Skeletal muscle satellite cell (primary cell): ENCODE measurements around the gene ATP6V0A1.
A peak's percentile ranks its signal among the peaks of the same experiment; 100 is the strongest.
"Not testable (repeated sequence)": the region's sequence is repeated elsewhere in the genome, so short reads cannot be mapped to it uniquely, and the experiment has no call there.

Source experiments
- H3K27me3 ChIP-seq: 2 replicates; pipeline ENCODE4 v1.7.0; 2013; ENCODE audit warnings: low read length; ENCODE audit not compliant: control insufficient read depth, insufficient read depth
- H3K36me3 ChIP-seq: 2 replicates; pipeline ENCODE4 v1.7.0; 2013; ENCODE audit warnings: mild to moderate bottlenecking, control low read depth, low read length; ENCODE audit not compliant: insufficient read depth
- H3K4me1 ChIP-seq: 2 replicates; pipeline ENCODE4 v1.7.0; 2013; ENCODE audit warnings: low read length; ENCODE audit not compliant: control insufficient read depth, insufficient read depth
- H3K4me2 ChIP-seq: 2 replicates; pipeline ENCODE4 v1.7.0; 2013; ENCODE audit warnings: mild to moderate bottlenecking, low read length
- H3K4me3 ChIP-seq: 2 replicates; pipeline ENCODE4 v1.7.0; 2013; ENCODE audit warnings: low read length
- H3K9ac ChIP-seq: 2 replicates; pipeline ENCODE4 v1.7.0; 2013; ENCODE audit warnings: mild to moderate bottlenecking, low read depth, low read length, moderate library complexity
- H3K9me3 ChIP-seq: replicated peaks from 2 replicates; pipeline ENCODE4 v1.7.0; 2013; ENCODE audit warnings: mild to moderate bottlenecking, control low read depth, low read length

ATP6V0A1 gene

GRCh38 chr17:42460371-42460770 is 1.7 kb downstream of the ATP6V0A1 start:
- H3K4me2 ChIP-seq, result peak overlapping the region; percentile 84
- peaks cover 35% of the 10 kb centered on the region for H3K4me1 ChIP-seq
- H3K9me3 ChIP-seq, result no peaks in the 10 kb centered on the region
- peaks cover 17% of the 10 kb centered on the region for H3K36me3 ChIP-seq
- H3K27me3 ChIP-seq, result no peaks in the 10 kb centered on the region
- peak overlapping the region; percentile 86 for H3K9ac ChIP-seq
- H3K4me3 ChIP-seq, result peak overlapping the region; percentile 84

- Histone ChIP-seq H3K4me3 (no peak overlapping the region), H3K9me3 (no peaks in the 10 kb centered on the region), H3K9ac (no peak overlapping the region), H3K4me2 (no peak overlapping the region), H3K27me3 (no peaks in the 10 kb centered on the region), H3K4me1 (peaks cover 18% of the 10 kb centered on the region), H3K36me3 (peaks cover 43% of the 10 kb centered on the region)
These were observed 5.3 kb downstream of the ATP6V0A1 start for GRCh38 chr17:42463976-42464400.

GRCh38 chr17:42467889-42468288 is 9.2 kb downstream of the ATP6V0A1 start:
- H3K4me1 ChIP-seq, result peaks cover 6% of the 10 kb centered on the region
- H3K4me3 ChIP-seq, result no peak overlapping the region
- H3K9me3 ChIP-seq, result no peaks in the 10 kb centered on the region
- peaks cover 55% of the 10 kb centered on the region for H3K36me3 ChIP-seq
- H3K9ac ChIP-seq, result no peak overlapping the region
- H3K27me3 ChIP-seq, result no peaks in the 10 kb centered on the region
- H3K4me2 ChIP-seq, result no peak overlapping the region

- Histone ChIP-seq H3K9ac (no peak overlapping the region), H3K4me1 (peaks cover 10% of the 10 kb centered on the region), H3K27me3 (no peaks in the 10 kb centered on the region), H3K36me3 (peaks cover 70% of the 10 kb centered on the region), H3K4me3 (no peak overlapping the region), H3K9me3 (no peaks in the 10 kb centered on the region), H3K4me2 (no peak overlapping the region)
These were observed 14.2 kb downstream of the ATP6V0A1 start for GRCh38 chr17:42472709-42473521.

- H3K4me1 ChIP-seq, result peaks cover 10% of the 10 kb centered on the region
- no peaks in the 10 kb centered on the region for H3K27me3 ChIP-seq
- H3K36me3 ChIP-seq, result peaks cover 68% of the 10 kb centered on the region
- no peaks in the 10 kb centered on the region for H3K9me3 ChIP-seq
- H3K4me2 ChIP-seq, result no peak overlapping the region
- H3K9ac ChIP-seq, result no peak overlapping the region
- no peak overlapping the region for H3K4me3 ChIP-seq
These were observed 15.6 kb downstream of the ATP6V0A1 start for GRCh38 chr17:42474276-42474675.

GRCh38 chr17:42475121-42475520 is 16.4 kb downstream of the ATP6V0A1 start:
- Histone ChIP-seq H3K9me3 (no peaks in the 10 kb centered on the region), H3K4me2 (no peak overlapping the region), H3K27me3 (no peaks in the 10 kb centered on the region), H3K36me3 (peaks cover 72% of the 10 kb centered on the region), H3K9ac (no peak overlapping the region), H3K4me3 (no peak overlapping the region), H3K4me1 (peaks cover 10% of the 10 kb centered on the region)

GRCh38 chr17:42475835-42476234 is 17.2 kb downstream of the ATP6V0A1 start:
- no peaks in the 10 kb centered on the region for H3K27me3 ChIP-seq
- H3K36me3 ChIP-seq, result peaks cover 65% of the 10 kb centered on the region
- H3K4me2 ChIP-seq, result no peak overlapping the region
- H3K9ac ChIP-seq, result no peak overlapping the region
- no peaks in the 10 kb centered on the region for H3K9me3 ChIP-seq
- H3K4me1 ChIP-seq, result peaks cover 10% of the 10 kb centered on the region
- no peak overlapping the region for H3K4me3 ChIP-seq

- peaks cover 65% of the 10 kb centered on the region for H3K36me3 ChIP-seq
- H3K4me2 ChIP-seq, result no peak overlapping the region
- H3K4me3 ChIP-seq, result no peak overlapping the region
- H3K9ac ChIP-seq, result no peak overlapping the region
- H3K27me3 ChIP-seq, result no peaks in the 10 kb centered on the region
- H3K4me1 ChIP-seq, result peaks cover 10% of the 10 kb centered on the region
- H3K9me3 ChIP-seq, result no peaks in the 10 kb centered on the region
These were observed 17.7 kb downstream of the ATP6V0A1 start for GRCh38 chr17:42476411-42476810.

- no peak overlapping the region for H3K9ac ChIP-seq
- H3K27me3 ChIP-seq, result no peaks in the 10 kb centered on the region
- H3K36me3 ChIP-seq, result peaks cover 70% of the 10 kb centered on the region
- no peak overlapping the region for H3K4me2 ChIP-seq
- no peaks in the 10 kb centered on the region for H3K9me3 ChIP-seq
- peaks cover 10% of the 10 kb centered on the region for H3K4me1 ChIP-seq
- H3K4me3 ChIP-seq, result no peak overlapping the region
These were observed 18.5 kb downstream of the ATP6V0A1 start for GRCh38 chr17:42477173-42477572.

GRCh38 chr17:42477824-42478223 is 19.1 kb downstream of the ATP6V0A1 start:
- H3K9me3 ChIP-seq, H3K27me3 ChIP-seq, H3K4me1 ChIP-seq, H3K4me3 ChIP-seq, H3K9ac ChIP-seq, H3K4me2 ChIP-seq: not testable (repeated sequence)
- peaks cover 74% of the 10 kb centered on the region for H3K36me3 ChIP-seq

- H3K36me3 ChIP-seq, result peaks cover 64% of the 10 kb centered on the region
- H3K4me1 ChIP-seq, result no peaks in the 10 kb centered on the region
- no peak overlapping the region for H3K4me2 ChIP-seq
- no peak overlapping the region for H3K9ac ChIP-seq
- no peaks in the 10 kb centered on the region for H3K27me3 ChIP-seq
- no peaks in the 10 kb centered on the region for H3K9me3 ChIP-seq
- H3K4me3 ChIP-seq, result no peak overlapping the region
These were observed 25.6 kb downstream of the ATP6V0A1 start for GRCh38 chr17:42484304-42484703.

- H3K36me3 ChIP-seq, result peaks cover 70% of the 10 kb centered on the region
These were observed 27.0 kb downstream of the ATP6V0A1 start for GRCh38 chr17:42485680-42486079.

More at GRCh38 chr17:42485680-42486079, 27.0 kb downstream of the ATP6V0A1 start:
- Histone ChIP-seq H3K27me3 (no peaks in the 10 kb centered on the region), H3K9me3 (no peaks in the 10 kb centered on the region), H3K4me3 (no peak overlapping the region), H3K4me2 (no peak overlapping the region), H3K9ac (no peak overlapping the region), H3K4me1 (no peaks in the 10 kb centered on the region)
